Suppressor macrophage treated with lipopolysaccharide for 1 hour (primary cell): ENCODE measurements around the gene YAE1.
"Not testable (repeated sequence)": the region's sequence is repeated elsewhere in the genome, so short reads cannot be mapped to it uniquely, and the experiment has no call there.

Experiments used
- DNase-seq, 3 donors: peaks; one replicate each; pipeline ENCODE4 v3.0.0-alpha.2; 2020 to 2022

Gene YAE1

GRCh38 chr7:39566023-39566921 lies at the start of gene YAE1:
TSS of gene YAE1 (plus strand) at chr7:39566404. CDS start at chr7:39566419, 15 bp downstream.
- DNase-seq: peak; percentile 77 to 90 (median 81)

- no peak for DNase-seq
Measured at GRCh38 chr7:39516498-39516897, 49.7 kb upstream of the YAE1 start.

- DNase-seq: no peak
Measured at GRCh38 chr7:39517240-39517639, 49.0 kb upstream of the YAE1 start.

GRCh38 chr7:39525926-39526325 lies 40.3 kb upstream of the YAE1 start:
- peak in 2 of 3 donors; percentile 16 to 20 for DNase-seq

GRCh38 chr7:39526666-39527065 lies 39.5 kb upstream of the YAE1 start:
- DNase-seq: no peak

- no peak for DNase-seq
Measured at GRCh38 chr7:39527296-39527695, 38.9 kb upstream of the YAE1 start.

- no peak for DNase-seq
Measured at GRCh38 chr7:39527951-39528350, 38.3 kb upstream of the YAE1 start.

GRCh38 chr7:39528849-39529248 lies 37.4 kb upstream of the YAE1 start:
- no peak for DNase-seq

- no peak for DNase-seq
Measured at GRCh38 chr7:39529582-39529981, 36.6 kb upstream of the YAE1 start.

- DNase-seq: no peak
Measured at GRCh38 chr7:39530971-39531370, 35.2 kb upstream of the YAE1 start.

GRCh38 chr7:39531818-39532217 lies 34.4 kb upstream of the YAE1 start:
- DNase-seq: no peak

- DNase-seq: no peak
Measured at GRCh38 chr7:39532832-39533231, 33.4 kb upstream of the YAE1 start.

- no peak for DNase-seq
Measured at GRCh38 chr7:39534599-39534998, 31.6 kb upstream of the YAE1 start.

- DNase-seq: no peak
Measured at GRCh38 chr7:39535064-39535463, 31.1 kb upstream of the YAE1 start.

GRCh38 chr7:39535720-39536119 lies 30.5 kb upstream of the YAE1 start:
- no peak for DNase-seq

- no peak for DNase-seq
Measured at GRCh38 chr7:39536951-39537350, 29.3 kb upstream of the YAE1 start.

- DNase-seq: no peak
Measured at GRCh38 chr7:39539816-39540215, 26.4 kb upstream of the YAE1 start.

- DNase-seq: no peak
Measured at GRCh38 chr7:39540320-39540719, 25.9 kb upstream of the YAE1 start.

- DNase-seq: no peak
Measured at GRCh38 chr7:39541511-39541910, 24.7 kb upstream of the YAE1 start.

- not testable (repeated sequence) for DNase-seq
Measured at GRCh38 chr7:39544774-39545173, 21.4 kb upstream of the YAE1 start.

GRCh38 chr7:39547336-39547735 lies 18.9 kb upstream of the YAE1 start:
- no peak for DNase-seq

- DNase-seq: no peak
Measured at GRCh38 chr7:39550411-39550810, 15.8 kb upstream of the YAE1 start.

- no peak for DNase-seq
Measured at GRCh38 chr7:39553436-39553835, 12.8 kb upstream of the YAE1 start.

GRCh38 chr7:39554583-39555165 lies 11.5 kb upstream of the YAE1 start:
- no peak for DNase-seq
